ENCODE measurements around the gene INTS15. TPM values are rescaled to one million over a fixed set of nuclear protein-coding genes. Genes with fewer than 3 reads are reported as not detected.

INTS15 gene
- total and polyA plus RNA-seq, 9 of the 15 experiments (the other 6 are each of a cell fraction or from before 2014, with no cell fraction given), result 0.52 to 28.9 (median 11.6) TPM

GRCh38 chr7:6589829-6590644 lies at the start of gene INTS15 (continued):
- TF ChIP-seq, protein P1, sequence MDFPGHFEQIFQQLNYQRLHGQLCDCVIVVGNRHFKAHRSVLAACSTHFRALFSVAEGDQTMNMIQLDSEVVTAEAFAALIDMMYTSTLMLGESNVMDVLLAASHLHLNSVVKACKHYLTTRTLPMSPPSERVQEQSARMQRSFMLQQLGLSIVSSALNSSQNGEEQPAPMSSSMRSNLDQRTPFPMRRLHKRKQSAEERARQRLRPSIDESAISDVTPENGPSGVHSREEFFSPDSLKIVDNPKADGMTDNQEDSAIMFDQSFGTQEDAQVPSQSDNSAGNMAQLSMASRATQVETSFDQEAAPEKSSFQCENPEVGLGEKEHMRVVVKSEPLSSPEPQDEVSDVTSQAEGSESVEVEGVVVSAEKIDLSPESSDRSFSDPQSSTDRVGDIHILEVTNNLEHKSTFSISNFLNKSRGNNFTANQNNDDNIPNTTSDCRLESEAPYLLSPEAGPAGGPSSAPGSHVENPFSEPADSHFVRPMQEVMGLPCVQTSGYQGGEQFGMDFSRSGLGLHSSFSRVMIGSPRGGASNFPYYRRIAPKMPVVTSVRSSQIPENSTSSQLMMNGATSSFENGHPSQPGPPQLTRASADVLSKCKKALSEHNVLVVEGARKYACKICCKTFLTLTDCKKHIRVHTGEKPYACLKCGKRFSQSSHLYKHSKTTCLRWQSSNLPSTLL (IDR thresholded peaks at IDR 0.05), result no peak
- TF ChIP-seq ZNF263 (CRISPR knock-in tag; IDR thresholded peaks at IDR 0.05; ENCODE audit: borderline replicate concordance), result 0 out of 2 replicates have a peak, but pooled peaks have one; percentile 36
- no peak for TF ChIP-seq ZNF224 (CRISPR knock-in tag; IDR thresholded peaks at IDR 0.05)
- no peak for TF ChIP-seq ZNF586 (CRISPR knock-in tag; conservative IDR thresholded peaks at IDR 0.05)
- no peak for TF ChIP-seq ZNF318 (IDR thresholded peaks at IDR 0.05; ENCODE audit: borderline replicate concordance in 1 of 2, low read depth in 1 of 2)
- 0 out of 2 replicates have a peak, but pooled peaks have one; percentile 32 for TF ChIP-seq FOXP1 (CRISPR knock-in tag; IDR thresholded peaks at IDR 0.05)
- no peak; the same call in 1 of the 2 replicates for TF ChIP-seq ZFP1 (CRISPR knock-in tag; IDR thresholded peaks at IDR 0.05)
- TF ChIP-seq, protein P2, sequence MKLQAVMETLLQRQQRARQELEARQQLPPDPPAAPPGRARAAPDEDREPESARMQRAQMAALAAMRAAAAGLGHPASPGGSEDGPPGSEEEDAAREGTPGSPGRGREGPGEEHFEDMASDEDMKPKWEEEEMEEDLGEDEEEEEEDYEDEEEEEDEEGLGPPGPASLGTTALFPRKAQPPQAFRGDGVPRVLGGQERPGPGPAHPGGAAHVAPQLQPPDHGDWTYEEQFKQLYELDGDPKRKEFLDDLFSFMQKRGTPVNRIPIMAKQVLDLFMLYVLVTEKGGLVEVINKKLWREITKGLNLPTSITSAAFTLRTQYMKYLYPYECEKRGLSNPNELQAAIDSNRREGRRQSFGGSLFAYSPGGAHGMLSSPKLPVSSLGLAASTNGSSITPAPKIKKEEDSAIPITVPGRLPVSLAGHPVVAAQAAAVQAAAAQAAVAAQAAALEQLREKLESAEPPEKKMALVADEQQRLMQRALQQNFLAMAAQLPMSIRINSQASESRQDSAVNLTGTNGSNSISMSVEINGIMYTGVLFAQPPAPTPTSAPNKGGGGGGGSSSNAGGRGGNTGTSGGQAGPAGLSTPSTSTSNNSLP (IDR thresholded peaks at IDR 0.05; ENCODE audit: borderline replicate concordance, low read depth, low read length), result no peak
- no peak for TF ChIP-seq STAT6 (CRISPR knock-in tag; IDR thresholded peaks at IDR 0.05)
- TF ChIP-seq ZNF253 (CRISPR knock-in tag; conservative IDR thresholded peaks at IDR 0.05), result no peak
- 0 out of 2 replicates have a peak, but pooled peaks have one; percentile 45 for TF ChIP-seq ZNF24 (IDR thresholded peaks at IDR 0.05)

All from K562 (cell line).